Measurements from ENCODE around the gene B3GLCT. TPM values are rescaled to one million over a fixed set of nuclear protein-coding genes. Genes with fewer than 3 reads are reported as not detected.

The B3GLCT gene
- polyA plus RNA-seq, 3 donors, result 1.5 to 1.9 (median 1.6) TPM

GRCh38 chr13:31365630-31366029 is 165.9 kb downstream of the B3GLCT start:
- H3K27ac ChIP-seq (ENCODE audit: low read depth, low read length), result no peak overlapping the region
- WGBS, 3 donors, result 55 to 73% (median 71%) methylated on average over 4 of the region's 4 CpGs

- 79 to 83% (median 83%) methylated on average over 2 of the region's 2 CpGs for WGBS, 3 donors
- no peak overlapping the region for H3K27ac ChIP-seq (ENCODE audit: low read depth, low read length)
Measured at GRCh38 chr13:31367410-31367809, 167.6 kb downstream of the B3GLCT start.

GRCh38 chr13:31369213-31369612 is 169.4 kb downstream of the B3GLCT start:
- H3K27ac ChIP-seq (ENCODE audit: low read depth, low read length), result no peak overlapping the region

- WGBS, 3 donors, result 83 to 95% (median 93%) methylated on average over 4 of the region's 4 CpGs
Measured at GRCh38 chr13:31372454-31372853, 172.7 kb downstream of the B3GLCT start.

GRCh38 chr13:31374682-31375081 is 174.9 kb downstream of the B3GLCT start:
- H3K27ac ChIP-seq (ENCODE audit: low read depth, low read length), result no peak overlapping the region
- 21 to 50% (median 49%) methylated on average over 3 of the region's 3 CpGs for WGBS, 3 donors

More at GRCh38 chr13:31372454-31372853, 172.7 kb downstream of the B3GLCT start:
- H3K27ac ChIP-seq (ENCODE audit: low read depth, low read length), result no peak overlapping the region

- no peak overlapping the region for H3K27ac ChIP-seq (ENCODE audit: low read depth, low read length)
- 17 to 27% (median 17%) methylated on average over 2 of the region's 2 CpGs for WGBS, 3 donors
Measured at GRCh38 chr13:31377946-31378345, 178.2 kb downstream of the B3GLCT start.

GRCh38 chr13:31380715-31381114 is 180.9 kb downstream of the B3GLCT start:
- WGBS, 3 donors, result 34 to 38% (median 36%) methylated on average over 4 of the region's 4 CpGs
- H3K27ac ChIP-seq (ENCODE audit: low read depth, low read length), result no peak overlapping the region

Other genes starting within 250 kb of the B3GLCT start
- gene HSPH1, start 38.1 kb upstream of the B3GLCT start, polyA plus RNA-seq, result 10 to 100 TPM in 2 of 3 donors, 1 to 10 TPM in 1; 8.8 to 48.6 (median 32.7) TPM